BE2C (cell line): Measurements from ENCODE around the gene HIC1.
A peak's percentile ranks its signal among the peaks of the same experiment; 100 is the strongest.

Experiments used
- DNase-seq: peaks from one replicate; pipeline ENCODE4 v3.0.0-alpha.2; 2020
- H3K27me3 ChIP-seq: fragments of 250-450 bp; sonication (Bioruptor Pico); 2 replicates; pipeline ENCODE4 v1.5.1; 2020; ENCODE audit warnings: mild to moderate bottlenecking
- H3K36me3 ChIP-seq: fragments of 250-450 bp; sonication (Bioruptor Pico); 2 replicates; pipeline ENCODE4 v1.5.1; 2020; ENCODE audit warnings: mild to moderate bottlenecking
- H3K4me1 ChIP-seq: fragments of 250-450 bp; sonication (Bioruptor Pico); 2 replicates; pipeline ENCODE4 v1.5.1; 2020
- H3K4me3 ChIP-seq: 2 replicates; pipeline ENCODE4 v1.5.1; 2011; ENCODE audit warnings: low read depth, low read length
- H3K9me3 ChIP-seq: fragments of 250-450 bp; sonication (Bioruptor Pico); 2 replicates; pipeline ENCODE4 v1.5.1; 2020
- TF ChIP-seq, protein P1 (sequence below): IDR thresholded peaks from 2 replicates; pipeline ENCODE4 v1.5.1; 2012; ENCODE audit warnings: mild to moderate bottlenecking, low read depth, low read length

Gene HIC1

DNA sequence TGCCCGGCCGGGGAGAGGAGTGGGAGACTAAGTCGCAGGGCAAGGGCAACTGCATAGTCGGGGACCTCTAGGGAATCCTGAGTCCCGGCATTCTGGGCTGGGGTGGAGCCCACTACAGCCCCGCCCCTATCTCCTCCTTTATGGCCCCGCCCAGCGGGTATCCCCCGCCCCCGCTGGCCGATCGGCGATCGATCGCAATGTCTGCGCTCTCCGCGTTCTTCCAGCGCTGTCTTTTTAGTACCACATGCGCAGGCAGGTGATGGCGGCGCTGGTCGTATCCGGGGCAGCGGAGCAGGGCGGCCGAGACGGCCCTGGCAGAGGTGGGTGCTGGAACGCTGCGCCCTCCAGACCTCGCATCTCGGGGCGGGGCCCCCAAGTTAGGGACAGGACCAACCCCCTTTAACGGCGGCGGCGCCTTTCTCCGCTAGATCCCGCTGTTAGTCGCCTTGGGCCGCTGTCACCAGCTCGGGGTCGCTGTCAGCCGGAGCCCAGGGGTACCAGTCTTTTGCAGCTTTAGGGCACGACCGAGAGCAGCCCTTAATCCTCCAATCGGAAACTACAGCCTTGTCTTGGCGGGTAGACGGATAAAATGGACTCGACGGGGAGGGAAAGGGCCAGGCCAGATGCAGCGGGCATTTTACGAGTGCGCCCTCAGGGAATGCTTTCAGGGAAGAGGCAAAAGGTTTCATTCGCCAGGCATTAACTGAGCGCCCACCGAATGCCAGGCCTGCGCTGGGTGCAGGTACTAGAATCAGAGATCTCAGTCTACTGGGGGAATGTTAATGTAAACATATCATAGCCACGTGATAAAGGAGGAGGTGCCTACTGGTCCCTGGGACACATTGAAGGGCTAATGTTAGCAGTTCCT is 24.8 kb upstream of the HIC1 start, which contains the start of gene DPH1:
Gene DPH1 (plus strand): TSS at position 243 of the 868 bp plus-strand sequence. CDS start 17 bp downstream, at position 260.
- DNase-seq, result peak; percentile 88
- peaks cover 8% of the 10 kb centered on the region for H3K27me3 ChIP-seq
- TF ChIP-seq, protein P1, sequence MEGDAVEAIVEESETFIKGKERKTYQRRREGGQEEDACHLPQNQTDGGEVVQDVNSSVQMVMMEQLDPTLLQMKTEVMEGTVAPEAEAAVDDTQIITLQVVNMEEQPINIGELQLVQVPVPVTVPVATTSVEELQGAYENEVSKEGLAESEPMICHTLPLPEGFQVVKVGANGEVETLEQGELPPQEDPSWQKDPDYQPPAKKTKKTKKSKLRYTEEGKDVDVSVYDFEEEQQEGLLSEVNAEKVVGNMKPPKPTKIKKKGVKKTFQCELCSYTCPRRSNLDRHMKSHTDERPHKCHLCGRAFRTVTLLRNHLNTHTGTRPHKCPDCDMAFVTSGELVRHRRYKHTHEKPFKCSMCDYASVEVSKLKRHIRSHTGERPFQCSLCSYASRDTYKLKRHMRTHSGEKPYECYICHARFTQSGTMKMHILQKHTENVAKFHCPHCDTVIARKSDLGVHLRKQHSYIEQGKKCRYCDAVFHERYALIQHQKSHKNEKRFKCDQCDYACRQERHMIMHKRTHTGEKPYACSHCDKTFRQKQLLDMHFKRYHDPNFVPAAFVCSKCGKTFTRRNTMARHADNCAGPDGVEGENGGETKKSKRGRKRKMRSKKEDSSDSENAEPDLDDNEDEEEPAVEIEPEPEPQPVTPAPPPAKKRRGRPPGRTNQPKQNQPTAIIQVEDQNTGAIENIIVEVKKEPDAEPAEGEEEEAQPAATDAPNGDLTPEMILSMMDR, result no peak
- H3K9me3 ChIP-seq, result no peaks in the 10 kb centered on the region
- peaks cover 6% of the 10 kb centered on the region; the same call in 1 of the 2 replicates for H3K4me1 ChIP-seq
- H3K4me3 ChIP-seq, result peak within 1 kb of the TSS; percentile 81
- H3K36me3 ChIP-seq, result no peaks in the 10 kb centered on the region

DNA sequence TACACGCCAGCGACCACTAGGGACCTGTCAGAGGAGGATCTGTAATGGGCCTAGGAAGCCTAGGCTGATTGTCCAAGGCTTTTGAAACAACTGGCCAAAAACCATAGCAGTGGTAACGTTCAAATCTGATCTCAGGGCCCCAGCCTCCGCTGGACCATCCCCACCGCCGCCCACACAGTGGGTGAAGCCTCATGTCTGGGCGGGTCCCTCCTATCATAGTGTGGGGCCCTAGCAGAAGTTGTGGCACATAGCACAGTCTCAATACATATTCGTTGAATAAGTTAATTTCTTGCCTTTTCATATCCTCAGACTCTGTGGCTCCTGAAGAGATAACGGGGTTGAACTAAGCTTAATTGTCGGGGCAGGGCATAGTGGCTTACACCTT is 24.1 kb upstream of the HIC1 start:
- DNase-seq, result peak; percentile 78
- Histone ChIP-seq H3K9me3 (no peaks in the 10 kb centered on the region), H3K36me3 (no peaks in the 10 kb centered on the region), H3K4me1 (peaks cover 6% of the 10 kb centered on the region; the same call in 1 of the 2 replicates), H3K4me3 (peak overlapping the region; percentile 81), H3K27me3 (peaks cover 1% of the 10 kb centered on the region)
- TF ChIP-seq, protein P1, result peak; percentile 65

GRCh38 chr17:2033153-2033552 is 21.8 kb upstream of the HIC1 start:
- peaks cover 6% of the 10 kb centered on the region; the same call in 1 of the 2 replicates for H3K4me1 ChIP-seq
- no peaks in the 10 kb centered on the region for H3K36me3 ChIP-seq
- TF ChIP-seq, protein P1, result no peak
- DNase-seq, result no peak
- H3K4me3 ChIP-seq, result no peak overlapping the region
- H3K27me3 ChIP-seq, result no peaks in the 10 kb centered on the region
- H3K9me3 ChIP-seq, result no peaks in the 10 kb centered on the region

GRCh38 chr17:2034157-2034556 is 20.7 kb upstream of the HIC1 start:
- Histone ChIP-seq H3K4me1 (no peaks in the 10 kb centered on the region; the same call in 1 of the 2 replicates), H3K4me3 (no peak overlapping the region), H3K9me3 (no peaks in the 10 kb centered on the region), H3K27me3 (no peaks in the 10 kb centered on the region), H3K36me3 (no peaks in the 10 kb centered on the region)
- TF ChIP-seq, protein P1, result no peak
- DNase-seq, result no peak

GRCh38 chr17:2034806-2035540 is 19.9 kb upstream of the HIC1 start:
- Histone ChIP-seq H3K9me3 (no peaks in the 10 kb centered on the region), H3K27me3 (no peaks in the 10 kb centered on the region), H3K4me3 (no peak overlapping the region), H3K4me1 (no peaks in the 10 kb centered on the region), H3K36me3 (no peaks in the 10 kb centered on the region)
- no peak for DNase-seq
- TF ChIP-seq, protein P1, result no peak
